Measurements from ENCODE around the gene RHBDL1. TPM values are rescaled to one million over a fixed set of nuclear protein-coding genes. Genes with fewer than 3 reads are reported as not detected.

RHBDL1 gene
- total and polyA plus RNA-seq, 7 donors, result 0.06 to 0.42 (median 0.13) TPM

- no peak for TF ChIP-seq CTCF (IDR thresholded peaks at IDR 0.05)
- intact Hi-C loops (cut with DNase I), result no loop called here
- no peak overlapping the region for H3K4me3 ChIP-seq
- H3K36me3 ChIP-seq (ENCODE audit: insufficient read depth in 1 of 2, low read depth in 1 of 2), result peaks cover 0 to 9% of the 10 kb centered on the region in 2 donors
- no peak for DNase-seq
- no peak for ATAC-seq
- 88 to 97% (median 90%) methylated on average over 9 of the region's 9 CpGs for WGBS, 3 donors
- no peak overlapping the region for H3K27ac ChIP-seq
- H3K4me1 ChIP-seq, result peaks cover 29% of the 10 kb centered on the region
- H3K9me3 ChIP-seq, result no peaks in the 10 kb centered on the region
- no peaks in the 10 kb centered on the region for H3K27me3 ChIP-seq (ENCODE audit: insufficient read depth in 3 of 3, low read length in 2 of 3)
Observed at GRCh38 chr16:718389-718788, 42.9 kb downstream of the RHBDL1 start.

- peaks cover 0 to 9% of the 10 kb centered on the region in 2 donors for H3K36me3 ChIP-seq (ENCODE audit: insufficient read depth in 1 of 2, low read depth in 1 of 2)
- no peak overlapping the region for H3K4me3 ChIP-seq
- WGBS, 3 donors, result 73 to 84% (median 78%) methylated on average over 6 of the region's 6 CpGs
- no peak for TF ChIP-seq CTCF (IDR thresholded peaks at IDR 0.05)
- DNase-seq, result no peak
- no peak overlapping the region for H3K27ac ChIP-seq
- no peaks in the 10 kb centered on the region for H3K9me3 ChIP-seq
- H3K27me3 ChIP-seq (ENCODE audit: insufficient read depth in 3 of 3, low read length in 2 of 3), result no peaks in the 10 kb centered on the region
- no peak for ATAC-seq
- intact Hi-C loops (cut with DNase I), result no loop called here
- H3K4me1 ChIP-seq, result peaks cover 29% of the 10 kb centered on the region
Observed at GRCh38 chr16:718922-719321, 43.5 kb downstream of the RHBDL1 start.

GRCh38 chr16:719815-720446, 44.5 kb downstream of the RHBDL1 start:
- 8 to 9% (median 8%) methylated on average over 16 of the region's 16 CpGs for whole genome bisulfite sequencing, 3 donors
- ATAC-seq (no peak), DNase-seq (no peak)
- Histone ChIP-seq H3K27ac (peak overlapping the region; percentile 86), H3K4me1 (peaks cover 29% of the 10 kb centered on the region), H3K4me3 (peak overlapping the region; percentile 91), H3K9me3 (no peaks in the 10 kb centered on the region), H3K36me3 (ENCODE audit: insufficient read depth in 1 of 2, low read depth in 1 of 2) (peaks cover 0 to 9% of the 10 kb centered on the region in 2 donors), H3K27me3 (ENCODE audit: insufficient read depth in 3 of 3, low read length in 2 of 3) (no peaks in the 10 kb centered on the region)
- intact Hi-C loops (cut with DNase I), result no loop called here
- no peak for TF ChIP-seq CTCF (IDR thresholded peaks at IDR 0.05)

GRCh38 chr16:720447-720989, 45.0 kb downstream of the RHBDL1 start:
- no peak for TF ChIP-seq CTCF (IDR thresholded peaks at IDR 0.05)
- peaks cover 29% of the 10 kb centered on the region for H3K4me1 ChIP-seq
- 0 to 1% (median 1%) methylated on average over 27 to 38 of the region's 38 CpGs for WGBS, 3 donors

More at GRCh38 chr16:720447-720989, 45.0 kb downstream of the RHBDL1 start:
- DNase-seq (peak in 1 of 2 donors; percentile 44), ATAC-seq (peak; percentile 15 to 43 (median 24))
- peaks cover 0 to 4% (median 0%) of the 10 kb centered on the region in 3 donors for H3K27me3 ChIP-seq (ENCODE audit: insufficient read depth in 3 of 3, low read length in 2 of 3)
- peak overlapping the region; percentile 86 for H3K27ac ChIP-seq
- intact Hi-C loops (cut with DNase I), result no loop called here
- peak overlapping the region; percentile 91 for H3K4me3 ChIP-seq
- peaks cover 0 to 9% of the 10 kb centered on the region in 2 donors for H3K36me3 ChIP-seq (ENCODE audit: insufficient read depth in 1 of 2, low read depth in 1 of 2)
- H3K9me3 ChIP-seq, result no peaks in the 10 kb centered on the region
